T-helper 17 cell (primary cell): ENCODE results near the gene PDE8B. TPM values are rescaled to one million over a fixed set of nuclear protein-coding genes. Genes with fewer than 3 reads are reported as not detected.

Experiments used
- ATAC-seq: fragments of 150-1000 bp; cut with Tn5 transposase; 2 replicates; pipeline ENCODE4 v1.10.0; 2021; ENCODE audit warnings: mild to moderate bottlenecking, moderate library complexity
- DNase-seq, 3 donors: peaks; one replicate each; pipeline versions ENCODE4 v3.0.0 to v3.0.0-alpha.2; 2020 to 2021
- H3K9me3 ChIP-seq: one replicate; pipeline ENCODE4 v1.7.0; 2013; ENCODE audit warnings: low read length, mild to moderate bottlenecking; ENCODE audit not compliant: control insufficient read depth, poor library complexity, severe bottlenecking
- H3K27ac Mint-ChIP-seq: one replicate; pipeline ENCODE4 v1.8.0; 2022; ENCODE audit warnings: mild to moderate bottlenecking, moderate library complexity, mixed read lengths
- H3K27me3 Mint-ChIP-seq: one replicate; pipeline ENCODE4 v1.8.0; 2022; ENCODE audit warnings: mixed read lengths
- H3K36me3 Mint-ChIP-seq: one replicate; pipeline ENCODE4 v1.8.0; 2022; ENCODE audit warnings: low read depth, mixed read lengths
- H3K4me1 Mint-ChIP-seq: one replicate; pipeline ENCODE4 v1.8.0; 2022; ENCODE audit warnings: mild to moderate bottlenecking, mixed read lengths
- H3K4me3 Mint-ChIP-seq: one replicate; pipeline ENCODE4 v1.8.0; 2022; ENCODE audit warnings: mild to moderate bottlenecking, moderate library complexity, mixed read lengths
- total RNA-seq, 4 donors: library from RNA in 2 of 4; stranded (reverse) in 2 of 4; gene quantifications; one replicate each; pipeline ENCODE4 v1.2.3 and lab custom pipeline; 2022 to 2026

Gene PDE8B
- total RNA-seq, 2 donors from 2014 or later = 0.29 TPM; not detected in 1

- peaks cover 2% of the 10 kb centered on the region for H3K36me3 Mint-ChIP-seq
- no peak overlapping the region for H3K4me3 Mint-ChIP-seq
- peaks cover 31% of the 10 kb centered on the region for H3K27me3 Mint-ChIP-seq
- ATAC-seq (no peak), DNase-seq (no peak)
- peaks cover 2% of the 10 kb centered on the region for H3K4me1 Mint-ChIP-seq
- H3K27ac Mint-ChIP-seq = no peak overlapping the region
- no peaks in the 10 kb centered on the region for H3K9me3 ChIP-seq
Measured at GRCh38 chr5:77202145-77202544, 8.3 kb upstream of the PDE8B start.

- H3K27ac Mint-ChIP-seq = no peak overlapping the region
- H3K4me3 Mint-ChIP-seq = no peak overlapping the region
- peaks cover 5% of the 10 kb centered on the region for H3K4me1 Mint-ChIP-seq
- no peaks in the 10 kb centered on the region for H3K9me3 ChIP-seq
- peaks cover 51% of the 10 kb centered on the region for H3K27me3 Mint-ChIP-seq
- ATAC-seq = no peak
- DNase-seq = no peak
- peaks cover 5% of the 10 kb centered on the region for H3K36me3 Mint-ChIP-seq
Measured at GRCh38 chr5:77204967-77205366, 5.5 kb upstream of the PDE8B start.

DNA sequence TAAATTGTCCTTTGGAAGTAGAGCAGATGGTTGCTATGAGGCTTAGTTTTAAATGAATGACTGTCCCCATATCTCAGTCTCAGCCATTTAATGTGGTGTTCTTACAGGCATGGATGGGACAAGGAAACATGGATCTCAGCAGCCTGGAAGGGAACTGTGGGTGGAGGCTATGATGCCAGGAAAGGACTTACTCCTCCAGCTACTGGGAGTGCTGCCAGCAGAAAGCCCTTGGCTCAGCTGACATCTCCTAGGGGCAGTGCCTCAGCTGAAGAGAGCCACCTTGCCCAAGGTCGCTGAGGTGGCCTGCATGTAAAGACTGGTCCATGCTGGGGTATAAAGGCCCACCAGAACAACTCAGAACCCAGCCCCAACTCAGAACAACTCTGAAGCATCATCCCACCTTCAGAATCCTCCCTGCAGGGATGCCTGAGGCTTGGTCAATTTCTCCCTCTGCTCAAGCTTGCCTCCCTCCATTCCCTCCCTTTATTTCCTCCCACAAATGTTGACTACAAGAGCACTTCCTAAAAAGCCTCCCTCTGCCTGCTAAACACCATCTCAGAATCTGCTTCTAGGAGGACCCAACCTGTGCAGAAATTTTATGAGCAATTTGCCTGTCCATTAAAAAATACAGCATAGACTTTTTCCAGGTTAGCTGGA, 1.8 kb upstream of the PDE8B start:
- peak overlapping the region; percentile 90 for H3K4me3 Mint-ChIP-seq
- H3K9me3 ChIP-seq = no peaks in the 10 kb centered on the region
- ATAC-seq = no peak
- no peak for DNase-seq
- peaks cover 10% of the 10 kb centered on the region for H3K36me3 Mint-ChIP-seq
- H3K27me3 Mint-ChIP-seq = peaks cover 67% of the 10 kb centered on the region
- H3K27ac Mint-ChIP-seq = no peak overlapping the region
- H3K4me1 Mint-ChIP-seq = peaks cover 13% of the 10 kb centered on the region

GRCh38 chr5:77209495-77210090, 887 bp upstream of the PDE8B start:
- Mint-ChIP-seq H3K4me3 (peak overlapping the region; percentile 90), H3K27ac (no peak overlapping the region), H3K27me3 (peaks cover 74% of the 10 kb centered on the region), H3K4me1 (peaks cover 11% of the 10 kb centered on the region), H3K36me3 (peaks cover 8% of the 10 kb centered on the region)
- H3K9me3 ChIP-seq = no peaks in the 10 kb centered on the region
- no peak for ATAC-seq
- DNase-seq = no peak

GRCh38 chr5:77210964-77211690, 647 bp downstream of the PDE8B start:
- no peaks in the 10 kb centered on the region for H3K9me3 ChIP-seq
- Mint-ChIP-seq H3K36me3 (peaks cover 8% of the 10 kb centered on the region), H3K27ac (no peak overlapping the region), H3K4me3 (peak overlapping the region; percentile 77), H3K4me1 (peaks cover 11% of the 10 kb centered on the region), H3K27me3 (peaks cover 78% of the 10 kb centered on the region)
- no peak for ATAC-seq
- DNase-seq = no peak

DNA sequence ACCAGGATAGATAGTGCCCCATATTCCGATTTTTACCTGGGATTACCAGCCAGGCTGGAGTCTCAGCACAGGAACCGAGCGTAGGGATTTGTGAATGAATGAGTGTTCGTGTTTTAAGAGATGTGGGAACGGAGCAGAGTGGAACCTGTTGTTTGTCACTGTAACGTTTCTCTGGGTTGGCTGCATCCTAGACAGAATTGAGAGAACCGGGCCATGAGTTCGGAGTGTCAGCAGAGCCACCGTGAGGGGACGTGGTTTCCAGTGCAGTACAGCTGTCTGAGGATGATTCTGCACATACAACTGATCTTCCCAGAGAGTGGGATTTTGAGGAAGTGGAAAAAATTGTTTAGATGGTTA, 1.2 kb downstream of the PDE8B start:
- peaks cover 8% of the 10 kb centered on the region for H3K36me3 Mint-ChIP-seq

DNA sequence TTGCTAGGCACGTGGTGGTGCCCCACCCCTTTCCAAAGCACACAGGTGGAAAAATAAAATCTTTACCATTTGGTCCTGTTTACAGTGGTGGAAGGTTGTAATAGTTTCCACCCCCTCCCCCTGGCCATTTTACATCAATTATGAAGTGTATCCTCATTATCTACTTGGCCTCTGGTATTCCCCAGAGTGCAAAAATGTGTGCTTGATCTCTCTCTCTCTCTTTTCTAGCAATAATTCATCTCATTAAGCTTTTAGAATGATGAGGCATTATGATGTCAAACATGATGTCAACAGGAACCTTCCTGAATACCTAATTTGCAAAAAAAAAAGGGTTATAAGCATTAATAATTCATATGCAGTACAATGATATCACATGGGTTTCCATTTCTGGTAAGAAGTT, 3.1 kb downstream of the PDE8B start:
- Mint-ChIP-seq H3K36me3 (peaks cover 8% of the 10 kb centered on the region), H3K4me3 (no peak overlapping the region), H3K4me1 (peaks cover 11% of the 10 kb centered on the region), H3K27me3 (peaks cover 74% of the 10 kb centered on the region), H3K27ac (no peak overlapping the region)
- no peak for ATAC-seq
- no peak for DNase-seq
- H3K9me3 ChIP-seq = no peaks in the 10 kb centered on the region

More for the DNA sequence above, 1.2 kb downstream of the PDE8B start:
- H3K27ac Mint-ChIP-seq = no peak overlapping the region
- peaks cover 11% of the 10 kb centered on the region for H3K4me1 Mint-ChIP-seq
- no peaks in the 10 kb centered on the region for H3K9me3 ChIP-seq
- peaks cover 76% of the 10 kb centered on the region for H3K27me3 Mint-ChIP-seq
- DNase-seq = no peak
- peak overlapping the region; percentile 77 for H3K4me3 Mint-ChIP-seq
- ATAC-seq = no peak

- Mint-ChIP-seq H3K36me3 (peaks cover 8% of the 10 kb centered on the region), H3K27me3 (peaks cover 71% of the 10 kb centered on the region), H3K4me1 (peaks cover 11% of the 10 kb centered on the region)
Measured at GRCh38 chr5:77214151-77214550, 3.7 kb downstream of the PDE8B start.

GRCh38 chr5:77218263-77218662, 7.8 kb downstream of the PDE8B start:
- Mint-ChIP-seq H3K4me3 (no peak overlapping the region), H3K36me3 (no peaks in the 10 kb centered on the region), H3K27me3 (peaks cover 72% of the 10 kb centered on the region), H3K4me1 (no peaks in the 10 kb centered on the region), H3K27ac (no peak overlapping the region)
- no peak for ATAC-seq
- no peaks in the 10 kb centered on the region for H3K9me3 ChIP-seq
- DNase-seq = no peak

More at GRCh38 chr5:77214151-77214550, 3.7 kb downstream of the PDE8B start:
- no peak for ATAC-seq
- H3K27ac Mint-ChIP-seq = no peak overlapping the region
- H3K4me3 Mint-ChIP-seq = no peak overlapping the region
- no peak for DNase-seq
- H3K9me3 ChIP-seq = no peaks in the 10 kb centered on the region

DNA sequence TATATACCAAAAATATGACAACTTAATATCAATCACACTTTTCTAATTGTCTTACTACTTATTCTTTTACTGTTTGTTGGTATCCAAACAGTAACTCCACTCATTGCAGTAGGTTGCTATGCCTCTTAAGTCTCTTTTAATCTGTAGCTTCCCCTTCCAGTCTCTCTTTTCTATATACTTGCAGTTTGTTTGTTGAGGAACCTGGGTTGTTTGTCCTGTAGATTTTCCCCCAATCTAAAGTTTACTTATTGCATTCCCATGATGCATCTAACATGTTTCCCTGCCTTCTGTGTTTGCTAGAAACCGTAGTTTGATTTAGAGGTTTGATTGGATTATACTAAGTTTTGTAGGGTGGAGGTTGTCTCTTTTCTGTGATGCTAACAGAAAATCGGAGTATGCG, 10.6 kb downstream of the PDE8B start:
- Mint-ChIP-seq H3K4me3 (no peak overlapping the region), H3K27ac (no peak overlapping the region), H3K36me3 (no peaks in the 10 kb centered on the region), H3K27me3 (peaks cover 51% of the 10 kb centered on the region), H3K4me1 (no peaks in the 10 kb centered on the region)
- H3K9me3 ChIP-seq = no peaks in the 10 kb centered on the region
- DNase-seq (no peak), ATAC-seq (no peak)

DNA sequence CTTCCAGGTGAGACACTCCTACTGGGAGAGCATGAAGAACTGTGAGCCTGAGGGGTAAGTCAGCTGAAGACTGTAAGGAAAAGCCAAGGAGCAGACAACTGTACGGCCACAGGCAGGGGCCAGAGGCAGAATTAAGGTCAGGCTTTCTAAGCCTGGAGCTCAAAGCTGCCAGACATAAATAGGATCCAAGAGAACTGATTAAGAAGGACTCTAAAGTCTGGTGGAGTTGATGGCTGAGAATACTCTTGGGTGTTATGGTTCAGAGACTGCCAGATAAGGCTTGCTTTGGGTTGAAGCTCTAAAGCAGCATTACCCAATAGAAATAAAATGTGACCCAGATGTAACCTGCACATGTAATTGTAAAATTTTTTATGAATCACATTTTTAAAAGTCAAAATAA, 12.2 kb downstream of the PDE8B start:
- DNase-seq (no peak), ATAC-seq (no peak)
- Mint-ChIP-seq H3K36me3 (no peaks in the 10 kb centered on the region), H3K27me3 (peaks cover 44% of the 10 kb centered on the region), H3K27ac (no peak overlapping the region), H3K4me3 (no peak overlapping the region), H3K4me1 (no peaks in the 10 kb centered on the region)
- H3K9me3 ChIP-seq = no peaks in the 10 kb centered on the region

DNA sequence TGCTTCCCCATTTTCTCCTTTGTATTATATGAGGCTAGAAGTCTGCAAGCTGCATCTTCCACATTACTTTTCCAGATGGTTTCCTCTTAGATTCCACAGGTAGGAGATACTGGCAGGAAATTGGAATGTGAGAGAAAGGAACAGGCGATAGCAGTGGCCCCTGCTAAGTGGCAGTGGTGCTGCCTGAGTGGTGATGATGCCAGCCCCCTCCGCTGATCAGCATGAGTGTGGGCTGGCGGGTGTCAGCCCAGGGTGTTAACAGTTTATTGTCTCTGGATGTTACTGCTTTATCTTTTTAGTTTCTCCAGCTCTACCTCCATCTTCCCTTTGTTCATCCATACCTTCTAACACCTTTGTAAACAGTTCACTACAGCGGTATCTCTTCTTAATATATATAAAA, 13.2 kb downstream of the PDE8B start:
- DNase-seq (no peak), ATAC-seq (no peak)
- no peak overlapping the region for H3K27ac Mint-ChIP-seq
- no peak overlapping the region for H3K4me3 Mint-ChIP-seq
- peaks cover 44% of the 10 kb centered on the region for H3K27me3 Mint-ChIP-seq
- no peaks in the 10 kb centered on the region for H3K36me3 Mint-ChIP-seq
- H3K4me1 Mint-ChIP-seq = no peaks in the 10 kb centered on the region
- no peaks in the 10 kb centered on the region for H3K9me3 ChIP-seq

- H3K9me3 ChIP-seq = no peaks in the 10 kb centered on the region
- Mint-ChIP-seq H3K27ac (no peak overlapping the region), H3K4me3 (no peak overlapping the region), H3K4me1 (no peaks in the 10 kb centered on the region), H3K36me3 (no peaks in the 10 kb centered on the region), H3K27me3 (peaks cover 36% of the 10 kb centered on the region)
- ATAC-seq (no peak), DNase-seq (no peak)
Measured at GRCh38 chr5:77224672-77225355, 14.3 kb downstream of the PDE8B start.
